Erythroblast (primary cell): ENCODE results near the gene SPAAR.

Experiments used
- GATA1 ChIP-seq: IDR thresholded peaks from 2 replicates; pipeline ENCODE4 v1.6.1; 2011; ENCODE audit warnings: low read depth, mild to moderate bottlenecking, control low read depth, low read length, moderate library complexity
- POLR2A ChIP-seq: IDR thresholded peaks from 2 replicates; pipeline ENCODE4 v1.6.1; 2011; ENCODE audit warnings: mild to moderate bottlenecking, low read length

GRCh38 chr9:35909274-35909673 is at the start of gene SPAAR:
- TF ChIP-seq POLR2A: no peak
- no peak for TF ChIP-seq GATA1
